ENCODE measurements around the gene YWHAH.
A peak's percentile ranks its signal among the peaks of the same experiment; 100 is the strongest.

The YWHAH gene

GRCh38 chr22:31951194-31952093, 7.1 kb downstream of the YWHAH start:
- H3K4me3 Mint-ChIP-seq: no peak overlapping the region
- peak overlapping the region; percentile 70 for H3K27ac Mint-ChIP-seq
- no peaks in the 10 kb centered on the region for H3K9me3 Mint-ChIP-seq
- H3K36me3 Mint-ChIP-seq (ENCODE audit: low read depth): peaks cover 44% of the 10 kb centered on the region
- no peaks in the 10 kb centered on the region for H3K27me3 Mint-ChIP-seq (ENCODE audit: low read depth)
- peaks cover 57% of the 10 kb centered on the region for H3K4me1 Mint-ChIP-seq (ENCODE audit: low read depth)

GRCh38 chr22:31952094-31952401, 7.7 kb downstream of the YWHAH start:
- Mint-ChIP-seq H3K4me1 (ENCODE audit: low read depth) (peaks cover 60% of the 10 kb centered on the region), H3K36me3 (ENCODE audit: low read depth) (peaks cover 50% of the 10 kb centered on the region), H3K4me3 (no peak overlapping the region)

GRCh38 chr22:31952472-31952871, 8.1 kb downstream of the YWHAH start:
- Mint-ChIP-seq H3K4me3 (no peak overlapping the region), H3K4me1 (ENCODE audit: low read depth) (peaks cover 56% of the 10 kb centered on the region)

More at GRCh38 chr22:31952094-31952401, 7.7 kb downstream of the YWHAH start:
- Mint-ChIP-seq H3K27me3 (ENCODE audit: low read depth) (no peaks in the 10 kb centered on the region), H3K9me3 (no peaks in the 10 kb centered on the region), H3K27ac (no peak overlapping the region)

GRCh38 chr22:31953261-31953660, 8.9 kb downstream of the YWHAH start:
- Mint-ChIP-seq H3K36me3 (ENCODE audit: low read depth) (peaks cover 48% of the 10 kb centered on the region), H3K9me3 (no peaks in the 10 kb centered on the region), H3K27ac (no peak overlapping the region), H3K4me1 (ENCODE audit: low read depth) (peaks cover 52% of the 10 kb centered on the region), H3K27me3 (ENCODE audit: low read depth) (no peaks in the 10 kb centered on the region), H3K4me3 (no peak overlapping the region)

More at GRCh38 chr22:31952472-31952871, 8.1 kb downstream of the YWHAH start:
- H3K27me3 Mint-ChIP-seq (ENCODE audit: low read depth): no peaks in the 10 kb centered on the region
- H3K27ac Mint-ChIP-seq: no peak overlapping the region
- no peaks in the 10 kb centered on the region for H3K9me3 Mint-ChIP-seq
- H3K36me3 Mint-ChIP-seq (ENCODE audit: low read depth): peaks cover 50% of the 10 kb centered on the region

GRCh38 chr22:31954535-31955523, 10.5 kb downstream of the YWHAH start:
- Mint-ChIP-seq H3K27ac (peak overlapping the region; percentile 11), H3K27me3 (ENCODE audit: low read depth) (no peaks in the 10 kb centered on the region), H3K36me3 (ENCODE audit: low read depth) (peaks cover 49% of the 10 kb centered on the region), H3K4me3 (no peak overlapping the region), H3K9me3 (no peaks in the 10 kb centered on the region), H3K4me1 (ENCODE audit: low read depth) (peaks cover 54% of the 10 kb centered on the region)

- Mint-ChIP-seq H3K9me3 (no peaks in the 10 kb centered on the region), H3K4me1 (ENCODE audit: low read depth) (peaks cover 46% of the 10 kb centered on the region), H3K36me3 (ENCODE audit: low read depth) (peaks cover 42% of the 10 kb centered on the region), H3K27ac (no peak overlapping the region), H3K4me3 (peak overlapping the region; percentile 1), H3K27me3 (ENCODE audit: low read depth) (peaks cover 4% of the 10 kb centered on the region)
Observed at GRCh38 chr22:31956360-31956759, 12.0 kb downstream of the YWHAH start.

- H3K4me3 Mint-ChIP-seq: no peak overlapping the region
- peaks cover 7% of the 10 kb centered on the region for H3K27me3 Mint-ChIP-seq (ENCODE audit: low read depth)
- H3K36me3 Mint-ChIP-seq (ENCODE audit: low read depth): peaks cover 40% of the 10 kb centered on the region
- H3K4me1 Mint-ChIP-seq (ENCODE audit: low read depth): peaks cover 38% of the 10 kb centered on the region
- no peaks in the 10 kb centered on the region for H3K9me3 Mint-ChIP-seq
- no peak overlapping the region for H3K27ac Mint-ChIP-seq
Observed at GRCh38 chr22:31957970-31958594, 13.7 kb downstream of the YWHAH start.

GRCh38 chr22:31958625-31959239, 14.4 kb downstream of the YWHAH start:
- Mint-ChIP-seq H3K4me1 (ENCODE audit: low read depth) (peaks cover 32% of the 10 kb centered on the region), H3K36me3 (ENCODE audit: low read depth) (peaks cover 35% of the 10 kb centered on the region), H3K27ac (no peak overlapping the region), H3K4me3 (no peak overlapping the region), H3K27me3 (ENCODE audit: low read depth) (peaks cover 8% of the 10 kb centered on the region), H3K9me3 (no peaks in the 10 kb centered on the region)

- H3K4me3 Mint-ChIP-seq: no peak overlapping the region
Observed at GRCh38 chr22:31960767-31961166, 16.4 kb downstream of the YWHAH start.

GRCh38 chr22:31962387-31963125, 18.2 kb downstream of the YWHAH start:
- Mint-ChIP-seq H3K36me3 (ENCODE audit: low read depth) (peaks cover 7% of the 10 kb centered on the region), H3K4me3 (no peak overlapping the region), H3K27me3 (ENCODE audit: low read depth) (peaks cover 8% of the 10 kb centered on the region), H3K4me1 (ENCODE audit: low read depth) (peaks cover 5% of the 10 kb centered on the region), H3K27ac (no peak overlapping the region), H3K9me3 (no peaks in the 10 kb centered on the region)

More at GRCh38 chr22:31960767-31961166, 16.4 kb downstream of the YWHAH start:
- H3K4me1 Mint-ChIP-seq (ENCODE audit: low read depth): peaks cover 15% of the 10 kb centered on the region
- peaks cover 8% of the 10 kb centered on the region for H3K27me3 Mint-ChIP-seq (ENCODE audit: low read depth)
- no peaks in the 10 kb centered on the region for H3K9me3 Mint-ChIP-seq
- H3K27ac Mint-ChIP-seq: no peak overlapping the region
- peaks cover 25% of the 10 kb centered on the region for H3K36me3 Mint-ChIP-seq (ENCODE audit: low read depth)

- Mint-ChIP-seq H3K4me1 (ENCODE audit: low read depth) (peaks cover 11% of the 10 kb centered on the region), H3K27me3 (ENCODE audit: low read depth) (peaks cover 9% of the 10 kb centered on the region), H3K9me3 (no peaks in the 10 kb centered on the region), H3K36me3 (ENCODE audit: low read depth) (no peaks in the 10 kb centered on the region), H3K4me3 (no peak overlapping the region), H3K27ac (no peak overlapping the region)
Observed at GRCh38 chr22:31968022-31968421, 23.7 kb downstream of the YWHAH start.

- peak overlapping the region; percentile 77 for H3K4me3 Mint-ChIP-seq
- no peaks in the 10 kb centered on the region for H3K9me3 Mint-ChIP-seq
- H3K27ac Mint-ChIP-seq: no peak overlapping the region
Observed at GRCh38 chr22:31969789-31970489, 25.6 kb downstream of the YWHAH start.

More at GRCh38 chr22:31969789-31970489, 25.6 kb downstream of the YWHAH start:
- H3K36me3 Mint-ChIP-seq (ENCODE audit: low read depth): no peaks in the 10 kb centered on the region
- peaks cover 11% of the 10 kb centered on the region for H3K4me1 Mint-ChIP-seq (ENCODE audit: low read depth)
- peaks cover 10% of the 10 kb centered on the region for H3K27me3 Mint-ChIP-seq (ENCODE audit: low read depth)
